Activated T-helper 1 cell treated with anti-CD3 and anti-CD28 coated beads, Interleukin-2, amount 50 U/mL, for 16 hours (primary cell): ENCODE data around the gene SIN3A.
"Not testable (repeated sequence)": the region's sequence is repeated elsewhere in the genome, so short reads cannot be mapped to it uniquely, and the experiment has no call there.

ENCODE experiments used
- DNase-seq, 2 donors: peaks; one replicate each; pipeline ENCODE4 v3.0.0-alpha.2; 2020; ENCODE audit warnings: low read depth in 1 of 2, low spot score in 1 of 2

The SIN3A gene

DNA sequence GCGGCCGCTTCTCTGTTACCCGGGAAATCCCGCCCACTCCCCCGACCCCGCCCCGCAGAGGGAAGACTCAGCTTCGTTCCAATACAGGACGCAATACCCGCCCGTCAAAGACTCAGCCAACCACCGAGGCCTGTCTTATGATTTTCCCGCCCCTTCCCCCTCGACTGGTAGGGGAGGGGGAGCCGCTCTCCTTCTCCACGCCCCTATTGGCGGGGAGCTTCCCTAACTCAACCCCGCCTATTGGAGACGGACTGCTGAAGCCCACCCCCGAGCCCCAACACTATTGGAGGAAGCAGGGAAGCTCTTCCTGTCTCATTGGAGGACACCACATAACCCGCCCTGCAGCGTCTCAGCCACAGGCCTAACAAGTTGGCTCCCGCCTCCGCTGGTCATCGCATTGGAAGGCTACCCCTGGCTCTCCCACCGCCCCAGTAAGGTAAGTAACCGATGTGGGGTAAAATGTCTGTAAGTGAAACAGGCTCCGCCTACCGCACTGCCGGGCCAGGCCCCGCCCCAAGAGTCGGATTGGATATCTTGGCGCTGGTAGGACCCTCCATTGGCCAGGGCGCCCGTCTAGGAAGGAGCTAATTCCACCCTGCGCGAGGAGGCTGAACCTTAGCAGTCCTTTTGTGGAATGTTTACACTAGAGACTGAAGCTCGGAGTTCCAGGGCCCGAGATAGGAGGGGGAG is at the start of gene SIN3A:
SIN3A (minus strand) TSS at position 17 of the 690 bp plus-strand sequence. CDS start 21,315 bp downstream, outside the sequence.
- DNase-seq = peak; percentile 99

DNA sequence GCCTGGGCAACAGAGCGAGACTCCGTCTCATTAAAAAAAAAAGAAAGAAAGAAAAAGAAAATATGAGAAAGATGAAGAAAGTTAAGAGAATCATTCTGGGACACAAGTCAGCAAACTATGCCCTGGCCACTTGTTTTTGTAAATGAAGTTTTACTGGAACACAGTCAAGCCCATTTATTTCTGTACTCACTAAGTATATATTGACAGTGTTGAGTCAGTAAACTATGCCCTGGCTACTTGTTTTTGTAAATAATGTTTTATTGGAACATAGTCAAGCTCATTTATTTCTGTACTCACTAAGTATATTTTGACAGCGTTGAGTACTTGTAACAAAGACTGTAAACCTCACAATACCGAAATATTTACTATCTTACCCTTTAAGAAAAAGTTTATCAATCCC is 42.2 kb upstream of the SIN3A start:
- DNase-seq = no peak

DNA sequence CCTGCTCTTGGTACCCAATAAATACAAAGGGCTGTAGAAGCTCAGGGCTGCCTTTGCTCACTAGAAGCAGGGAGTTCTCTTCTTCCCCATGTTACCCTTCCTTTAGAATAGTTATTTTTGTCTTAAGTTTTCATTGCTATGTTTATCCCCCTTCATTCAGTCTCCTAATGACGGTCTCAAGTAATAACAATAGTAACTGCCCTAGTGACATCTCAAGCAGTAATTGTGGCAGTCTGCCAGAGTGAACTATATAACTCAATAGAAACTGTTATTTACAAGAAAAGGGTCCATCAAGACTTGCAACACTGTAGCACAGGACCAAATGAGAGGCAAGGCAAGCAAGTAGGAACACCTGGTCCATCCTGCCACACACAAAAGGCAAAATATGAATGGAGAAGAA is 32.5 kb upstream of the SIN3A start:
- DNase-seq = no peak

DNA sequence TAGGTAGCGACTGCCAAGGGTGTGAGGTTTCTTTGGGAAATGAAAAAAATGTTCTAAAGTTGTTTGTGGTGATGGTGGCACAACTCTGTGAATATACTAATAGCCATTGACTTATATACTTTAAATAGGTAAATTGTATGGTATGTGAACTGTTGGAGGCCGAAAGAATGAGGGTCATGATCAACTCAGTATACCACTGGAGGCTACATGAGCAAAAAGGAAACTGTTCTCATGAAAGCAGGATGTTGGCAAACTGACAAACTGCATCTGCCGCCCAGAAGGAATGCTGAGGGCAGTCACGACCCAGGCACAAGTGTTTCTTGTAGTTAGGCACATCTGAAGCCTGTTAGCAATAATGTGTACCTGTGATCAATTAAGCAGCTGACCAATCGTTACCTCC is 32.1 kb upstream of the SIN3A start:
- DNase-seq = not testable (repeated sequence)

DNA sequence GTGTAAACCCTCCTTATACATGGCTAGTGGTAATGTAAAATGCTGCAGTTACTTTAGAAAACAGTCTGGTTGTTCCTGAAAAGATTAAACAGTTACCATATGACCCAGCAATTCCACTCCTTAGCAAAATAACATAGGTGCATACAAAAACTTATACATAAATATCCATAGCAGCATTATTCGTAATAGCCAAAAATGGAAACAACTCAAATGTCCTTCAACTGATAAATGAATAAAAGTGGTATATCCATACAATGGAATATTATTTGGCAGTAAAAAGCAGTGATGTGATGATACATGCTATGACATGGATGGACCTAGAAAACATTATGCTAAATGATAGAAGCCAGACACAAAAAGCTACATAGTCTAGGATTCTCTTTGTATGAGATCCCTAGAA is 31.6 kb upstream of the SIN3A start:
- DNase-seq = no peak

DNA sequence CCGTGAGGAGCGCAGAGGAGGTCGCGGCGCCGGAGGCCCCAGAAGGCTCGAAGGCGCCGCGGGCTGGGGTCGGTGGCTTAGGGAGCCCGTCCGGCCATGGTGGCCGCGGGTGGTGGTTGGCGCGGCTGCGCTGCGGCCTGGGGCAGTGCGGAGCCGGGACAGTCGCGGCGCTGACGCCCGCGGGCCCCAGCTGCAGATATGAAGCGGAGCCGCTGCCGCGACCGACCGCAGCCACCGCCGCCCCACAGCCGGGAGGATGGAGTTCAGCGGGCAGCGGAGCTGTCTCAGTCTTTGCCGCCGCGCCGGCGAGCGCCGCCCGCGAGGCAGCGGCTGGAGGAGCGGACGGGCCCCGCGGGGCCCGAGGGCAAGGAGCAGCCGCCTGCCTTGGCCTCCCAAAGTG is 29.0 kb upstream of the SIN3A start:
- not testable (repeated sequence) for DNase-seq

DNA sequence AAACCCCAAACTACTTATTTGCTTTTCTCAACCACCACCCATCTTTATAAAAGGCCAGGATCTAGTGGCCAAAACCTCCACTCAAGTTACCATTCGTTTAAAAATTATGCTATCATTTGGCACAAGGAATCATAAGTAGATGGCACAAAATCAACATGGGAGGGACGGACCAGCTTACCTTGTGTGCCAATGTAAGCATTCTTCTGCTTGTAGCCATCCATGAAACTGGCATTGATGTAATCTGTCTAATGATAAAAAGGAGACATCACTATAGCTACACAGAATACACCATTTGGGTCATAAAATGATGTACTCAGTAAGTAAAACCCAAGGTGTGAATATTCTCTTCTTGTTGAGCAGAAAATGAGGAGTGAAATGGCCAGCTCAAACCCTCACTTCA is 28.2 kb upstream of the SIN3A start:
- no peak for DNase-seq

DNA sequence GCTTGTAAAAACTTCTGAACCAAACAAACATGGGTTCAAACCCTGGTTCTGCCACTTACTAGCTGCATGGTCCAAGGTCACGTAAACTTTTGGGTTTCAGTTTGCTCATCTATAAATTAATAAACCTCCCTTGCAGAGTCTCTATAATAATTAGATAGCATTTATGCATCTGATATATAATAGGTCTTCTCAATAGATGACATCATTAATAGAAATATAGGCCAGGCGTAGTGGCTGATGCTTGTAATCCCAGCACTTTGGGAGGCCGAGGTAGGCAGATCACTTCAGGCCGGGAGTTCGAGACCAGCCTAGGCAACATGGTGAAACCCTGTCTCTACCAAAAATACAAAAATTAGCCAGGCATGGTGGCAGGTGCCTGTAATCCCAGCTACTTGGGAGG is 25.6 kb upstream of the SIN3A start:
- not testable (repeated sequence) for DNase-seq

DNA sequence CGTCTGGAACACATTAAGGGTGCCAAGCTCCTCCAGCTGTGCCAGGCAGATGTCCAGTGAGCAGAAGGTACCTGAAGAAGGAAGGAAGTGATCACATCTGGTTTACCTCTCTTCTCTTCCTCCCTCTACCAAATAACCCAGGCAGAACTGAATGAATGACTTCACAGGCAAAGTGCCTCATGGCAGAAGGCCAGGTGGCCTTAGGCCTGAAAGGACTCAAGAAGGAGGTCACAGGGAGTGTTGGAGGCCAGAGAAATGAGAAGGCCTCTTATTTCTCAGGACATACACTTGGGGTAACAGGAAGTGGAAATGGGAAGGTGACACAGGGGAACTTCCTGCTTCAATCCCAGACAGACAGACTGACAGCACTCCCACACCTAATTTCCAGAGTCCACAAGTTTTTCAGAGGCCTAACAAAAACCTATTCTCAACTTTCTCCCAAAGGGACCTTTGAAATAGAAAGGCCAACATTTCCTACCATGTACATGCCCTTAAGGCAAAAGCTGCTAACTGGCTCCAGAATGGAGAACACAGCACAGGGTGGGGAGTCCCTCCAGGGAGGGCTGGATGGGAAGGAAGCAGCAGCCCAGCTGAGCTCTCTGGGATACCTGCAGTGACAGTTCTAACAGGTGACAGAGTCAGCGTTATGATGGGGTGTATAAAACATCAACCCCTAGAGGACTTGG is 17.6 kb upstream of the SIN3A start:
- no peak for DNase-seq

DNA sequence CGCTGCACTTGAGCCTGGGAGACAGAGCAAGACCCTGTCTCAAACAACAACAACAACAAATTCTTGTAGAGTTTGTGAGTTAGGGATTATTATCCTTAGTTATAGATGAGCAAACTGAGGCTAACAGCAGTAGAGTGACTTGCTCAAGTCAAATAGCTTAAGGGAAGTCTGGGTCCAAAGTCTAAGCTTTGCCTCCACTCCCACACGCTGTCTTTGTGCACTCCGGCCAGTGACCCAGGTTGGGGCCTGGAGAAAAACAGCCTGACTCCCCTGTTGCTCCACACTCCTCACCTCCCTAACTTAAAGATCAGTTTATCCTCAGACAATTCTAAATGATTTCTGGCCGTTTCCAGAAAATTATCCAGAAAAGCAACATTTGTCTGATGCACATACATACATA is 9.2 kb upstream of the SIN3A start:
- DNase-seq = no peak

DNA sequence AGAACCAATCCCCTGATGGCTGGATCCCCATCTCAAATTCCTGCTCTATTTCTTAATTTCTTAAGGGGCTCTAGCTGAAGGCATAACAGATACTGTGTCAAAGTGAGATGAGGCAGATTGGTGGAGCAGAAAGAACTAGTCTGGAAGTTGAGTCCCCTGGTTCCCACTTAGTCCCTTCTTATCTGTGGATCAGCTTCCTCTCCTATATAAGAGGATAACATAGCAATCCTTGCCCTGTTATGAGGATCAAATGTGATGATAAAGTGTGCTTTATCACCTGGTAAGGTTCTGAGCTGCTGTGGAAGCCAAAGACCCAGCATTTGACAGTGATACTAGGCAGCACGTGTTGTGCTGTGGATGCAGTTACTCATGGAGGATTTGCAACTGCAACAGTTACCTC is 8.1 kb upstream of the SIN3A start:
- no peak for DNase-seq

DNA sequence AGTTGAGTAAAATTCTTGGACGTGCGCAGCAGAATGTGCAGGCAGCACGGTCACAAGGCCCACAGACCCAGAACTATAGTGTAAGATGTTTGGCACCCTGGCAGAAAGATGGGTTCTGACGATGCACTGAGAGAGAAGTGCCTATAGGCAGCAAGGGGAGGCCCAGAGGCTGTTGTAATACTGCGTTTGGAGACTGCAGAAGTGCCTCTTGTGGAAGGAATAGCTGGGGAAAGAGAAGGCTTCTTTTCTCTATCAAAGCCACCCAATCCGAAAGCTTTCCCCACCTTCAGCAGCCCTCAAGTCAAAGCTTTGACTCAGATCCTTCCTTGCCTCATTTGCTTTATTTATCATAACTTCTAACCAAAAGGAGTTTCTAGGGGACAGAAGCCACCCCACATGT is 5.2 kb upstream of the SIN3A start:
- no peak for DNase-seq

DNA sequence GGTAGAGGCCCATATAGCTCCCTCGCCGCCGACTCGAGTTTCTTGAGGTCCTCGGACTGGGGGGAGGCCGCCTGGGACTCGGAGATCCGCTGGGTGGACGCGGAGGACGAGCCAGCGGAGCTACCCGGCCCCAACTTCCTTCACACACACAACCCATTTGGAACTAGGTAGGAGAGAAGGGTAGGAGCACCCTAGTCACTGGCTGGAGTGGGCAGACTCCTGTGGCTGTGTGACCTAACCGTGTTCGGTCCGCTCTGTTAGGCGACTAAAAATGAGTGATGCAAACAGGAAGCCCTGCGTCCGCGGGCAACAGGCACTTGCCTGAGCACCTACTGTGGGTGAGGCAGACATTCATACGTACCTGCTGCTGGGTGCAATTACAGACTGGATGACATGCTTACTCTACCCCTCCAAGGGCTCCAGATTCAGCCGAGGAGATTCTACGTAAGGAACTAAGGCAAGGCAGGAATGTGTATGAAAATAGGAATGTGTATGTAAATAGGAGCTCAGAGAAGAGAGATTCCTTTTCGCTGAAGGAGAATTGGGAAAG is 4.6 kb upstream of the SIN3A start:
- DNase-seq = peak; percentile 11 to 37

DNA sequence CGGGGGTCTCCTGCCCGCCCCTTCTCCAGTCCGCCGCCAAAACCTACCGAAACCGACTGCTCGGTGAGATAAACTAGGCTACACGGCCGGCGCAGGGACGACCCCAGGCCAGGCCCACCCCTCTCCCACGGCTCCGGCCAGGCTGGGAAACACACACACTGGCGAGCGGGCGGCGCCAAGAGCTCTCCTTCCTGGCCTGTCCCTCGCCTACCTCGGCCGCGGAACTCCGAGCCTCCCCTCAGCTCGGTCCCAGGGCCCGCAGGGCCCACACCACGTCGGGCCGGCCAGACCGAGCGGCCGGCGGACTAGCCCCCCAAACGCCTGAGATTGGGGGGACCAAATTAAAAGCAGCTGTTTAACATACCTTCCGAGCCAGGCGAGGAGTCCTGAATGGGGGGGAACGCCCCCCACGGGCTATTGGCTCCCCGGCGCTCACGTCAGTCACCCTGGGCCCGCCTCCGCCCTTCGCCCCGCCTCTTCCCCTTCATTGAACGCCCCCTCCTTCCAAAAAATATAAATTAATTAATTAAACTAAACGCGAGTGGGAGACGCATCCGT is 4.0 kb upstream of the SIN3A start:
- peak; percentile 74 to 75 for DNase-seq

DNA sequence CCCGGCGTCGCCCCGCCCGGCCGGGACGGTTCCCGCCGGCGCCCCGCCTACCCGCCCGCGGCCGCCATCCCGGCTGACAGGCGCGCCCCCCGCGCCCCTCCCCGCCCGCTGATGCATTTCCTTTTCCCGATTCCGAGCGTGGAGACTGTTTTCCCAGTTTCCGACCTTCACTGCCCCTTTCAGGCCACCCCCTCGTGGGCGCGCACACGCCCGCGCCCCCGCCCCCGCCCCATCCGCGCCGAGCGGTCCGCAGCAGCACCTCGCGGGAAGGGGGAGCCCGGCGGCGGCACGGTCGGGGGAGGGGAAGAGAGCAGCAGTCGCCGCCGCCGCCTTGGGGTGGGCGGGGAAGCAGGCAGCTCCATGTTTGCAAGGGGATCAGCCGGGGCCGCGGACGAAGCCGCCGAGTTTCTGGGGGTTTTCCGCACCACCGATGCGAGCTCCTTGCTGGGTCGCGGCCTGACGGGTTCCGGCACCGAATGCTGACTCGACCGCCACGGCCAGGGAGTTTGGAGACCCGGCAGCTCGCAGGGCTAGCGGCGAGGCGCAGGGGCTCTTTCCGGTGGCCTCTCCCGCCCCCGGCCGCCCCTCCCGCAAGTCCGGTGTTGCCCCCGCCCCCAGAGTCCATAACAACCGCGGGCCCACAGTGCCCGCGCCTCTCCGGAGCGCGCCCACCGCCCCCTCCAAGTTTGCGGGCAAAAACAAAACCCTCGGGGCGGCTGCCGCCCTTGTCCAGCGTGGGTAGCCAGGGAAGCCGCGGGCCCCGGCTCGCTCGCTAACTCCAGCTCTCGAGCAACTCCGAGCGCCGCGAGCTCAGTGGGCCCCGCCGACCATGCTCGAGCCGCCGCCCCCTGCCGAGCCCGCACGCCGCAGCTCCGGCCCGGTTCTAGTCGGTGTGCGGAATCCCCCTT is 3.2 kb upstream of the SIN3A start:
- peak; percentile 62 to 75 for DNase-seq

DNA sequence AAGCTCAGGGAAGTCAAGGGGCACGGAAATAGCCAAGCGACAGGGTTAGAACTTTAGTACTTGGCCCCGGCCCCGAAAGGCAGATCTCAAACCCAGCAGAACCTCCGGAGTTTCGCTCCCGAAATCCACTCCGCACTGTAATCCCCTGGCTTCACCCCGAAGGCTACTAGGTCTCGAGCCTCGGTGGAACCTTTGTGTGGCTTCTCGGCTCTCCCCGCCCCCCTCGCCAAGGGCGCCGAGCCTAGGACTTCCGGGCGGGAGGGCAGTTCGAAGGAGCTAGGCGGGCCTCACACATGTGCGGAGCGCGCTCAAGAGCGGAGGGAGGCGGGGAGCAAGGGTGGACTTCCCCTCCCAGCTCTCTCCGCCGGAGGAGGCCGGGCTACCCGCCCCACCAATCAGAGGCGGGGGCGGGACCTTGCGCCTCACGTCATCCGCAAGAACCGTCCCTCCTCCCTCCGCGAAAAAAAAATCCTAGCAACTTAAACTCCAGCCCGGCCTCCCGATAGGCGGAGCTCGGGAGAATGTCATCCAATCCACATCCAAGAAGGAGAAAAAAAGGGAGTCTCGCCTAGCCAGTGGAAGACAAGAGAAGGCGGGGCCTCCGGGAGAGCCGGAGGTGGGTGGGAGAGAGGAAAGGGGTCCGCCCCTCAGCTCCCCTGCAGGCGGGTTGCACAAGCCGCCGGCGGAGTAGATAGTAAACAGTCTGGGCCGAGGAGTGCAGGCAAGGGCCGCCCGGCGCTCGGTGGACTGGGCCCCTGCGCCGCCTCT is 2.4 kb upstream of the SIN3A start:
- peak; percentile 89 to 94 for DNase-seq

DNA sequence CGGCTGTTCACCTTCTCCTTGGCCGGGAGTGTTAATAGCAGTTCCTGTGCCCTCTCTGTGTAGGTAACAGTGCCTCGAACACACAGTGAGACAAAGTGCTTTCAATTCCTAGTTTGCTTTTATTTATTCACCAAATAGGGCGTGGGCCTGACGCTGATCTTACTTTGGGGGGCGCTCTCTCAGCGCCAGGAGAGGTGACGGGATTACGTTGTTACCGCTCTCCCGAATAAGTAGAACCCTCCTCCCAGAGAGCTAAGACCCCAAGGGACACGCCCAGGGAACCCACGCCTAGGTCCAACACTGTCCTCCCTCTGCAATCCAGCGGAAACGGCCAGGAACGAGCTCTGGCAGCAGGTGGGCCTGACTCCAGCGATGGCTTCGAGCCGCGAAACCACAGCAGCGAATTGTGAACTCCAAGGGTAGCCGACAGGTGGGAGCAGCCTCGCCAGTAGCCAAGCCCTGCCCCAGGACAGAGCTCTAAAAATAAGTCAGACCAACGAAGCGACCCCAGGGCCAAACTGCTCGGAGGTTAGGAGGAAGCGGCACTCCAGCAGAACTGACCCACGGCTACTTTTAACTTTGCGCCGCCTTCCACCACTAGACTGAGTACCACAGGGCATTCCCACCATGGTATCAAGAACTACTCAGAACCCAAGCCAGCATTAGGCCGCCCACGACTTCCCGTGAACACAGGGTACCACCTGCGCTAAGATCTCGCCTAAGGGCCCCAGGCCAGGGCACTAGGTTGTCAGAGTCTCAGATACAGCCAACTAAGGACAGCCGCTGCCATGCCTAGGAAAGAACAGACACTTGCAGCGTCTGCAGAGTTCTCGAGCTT is 1.6 kb upstream of the SIN3A start:
- peak in 1 of 2 donors; percentile 45 for DNase-seq

DNA sequence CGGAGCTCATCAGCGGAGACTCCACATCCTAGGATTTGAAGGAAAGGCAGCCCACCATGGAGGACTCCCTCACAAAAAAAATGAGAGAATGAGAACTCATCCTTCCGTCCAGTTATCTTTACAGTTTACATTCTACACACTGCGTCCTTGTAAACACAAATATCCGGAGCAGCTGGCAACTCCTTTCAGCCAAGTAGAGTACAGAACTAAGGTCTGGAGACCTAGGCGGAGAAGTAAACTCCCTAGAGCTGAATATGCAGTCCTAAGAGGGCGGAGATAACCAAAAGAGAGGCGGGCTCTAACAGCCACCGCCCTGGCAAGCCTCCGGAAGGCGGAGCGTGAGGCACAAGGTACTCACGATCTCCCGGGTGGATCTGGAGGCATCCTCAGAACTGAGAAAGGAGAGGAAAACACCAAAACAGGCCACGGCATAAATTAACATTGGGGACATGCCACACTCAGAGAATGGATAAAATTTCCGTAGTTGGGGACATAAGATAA is 924 bp upstream of the SIN3A start:
- peak; percentile 53 to 60 for DNase-seq

DNA sequence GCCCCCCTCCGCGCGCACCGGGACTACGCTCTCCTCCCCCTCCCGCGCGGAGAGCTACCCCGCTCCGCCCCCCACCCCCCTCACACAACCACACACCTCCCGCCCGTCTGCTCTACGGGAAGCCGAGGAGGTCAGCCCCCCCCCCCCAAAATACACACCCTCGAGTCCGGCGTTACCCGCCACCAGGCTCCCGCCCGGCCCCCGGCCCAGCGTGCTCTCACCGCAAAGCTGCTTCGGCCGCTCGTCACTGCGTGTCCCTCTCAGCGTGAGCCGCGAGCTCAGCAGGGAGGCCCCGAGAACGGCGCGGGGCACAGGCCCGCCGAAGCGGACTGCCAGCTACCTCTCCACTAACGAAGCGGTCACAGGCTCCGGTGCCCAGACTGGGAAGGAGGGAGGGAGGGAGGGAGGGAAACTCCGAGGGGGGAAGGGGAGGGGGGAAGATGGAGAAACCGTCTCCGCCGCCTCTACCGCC is 252 bp downstream of the SIN3A start:
- DNase-seq = no peak
